Measurements from ENCODE around the gene ANKRD11.
"Not testable (repeated sequence)": the region's sequence is repeated elsewhere in the genome, so short reads cannot be mapped to it uniquely, and the experiment has no call there.

Gene ANKRD11

DNA sequence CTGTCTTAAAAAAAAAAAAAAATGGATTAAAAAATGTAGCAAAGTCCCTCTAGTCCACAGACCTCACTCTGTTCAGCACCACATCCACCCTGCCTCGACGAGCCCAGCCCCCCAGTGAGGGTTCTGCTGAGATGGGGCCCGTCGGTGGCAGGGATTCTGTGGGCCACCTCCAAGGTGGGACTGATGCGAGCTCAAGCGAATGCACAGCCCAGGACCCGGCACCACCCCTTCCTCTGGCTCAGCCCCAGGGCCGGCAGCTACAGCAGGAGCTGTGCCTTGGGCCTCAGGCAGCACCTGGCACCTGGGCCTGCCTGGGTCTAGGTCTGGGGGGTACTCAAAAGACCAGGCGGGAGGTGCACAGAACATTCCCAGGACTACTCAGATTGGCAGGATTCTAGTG, 213.3 kb downstream of the ANKRD11 start:
- no peak for DNase-seq

DNA sequence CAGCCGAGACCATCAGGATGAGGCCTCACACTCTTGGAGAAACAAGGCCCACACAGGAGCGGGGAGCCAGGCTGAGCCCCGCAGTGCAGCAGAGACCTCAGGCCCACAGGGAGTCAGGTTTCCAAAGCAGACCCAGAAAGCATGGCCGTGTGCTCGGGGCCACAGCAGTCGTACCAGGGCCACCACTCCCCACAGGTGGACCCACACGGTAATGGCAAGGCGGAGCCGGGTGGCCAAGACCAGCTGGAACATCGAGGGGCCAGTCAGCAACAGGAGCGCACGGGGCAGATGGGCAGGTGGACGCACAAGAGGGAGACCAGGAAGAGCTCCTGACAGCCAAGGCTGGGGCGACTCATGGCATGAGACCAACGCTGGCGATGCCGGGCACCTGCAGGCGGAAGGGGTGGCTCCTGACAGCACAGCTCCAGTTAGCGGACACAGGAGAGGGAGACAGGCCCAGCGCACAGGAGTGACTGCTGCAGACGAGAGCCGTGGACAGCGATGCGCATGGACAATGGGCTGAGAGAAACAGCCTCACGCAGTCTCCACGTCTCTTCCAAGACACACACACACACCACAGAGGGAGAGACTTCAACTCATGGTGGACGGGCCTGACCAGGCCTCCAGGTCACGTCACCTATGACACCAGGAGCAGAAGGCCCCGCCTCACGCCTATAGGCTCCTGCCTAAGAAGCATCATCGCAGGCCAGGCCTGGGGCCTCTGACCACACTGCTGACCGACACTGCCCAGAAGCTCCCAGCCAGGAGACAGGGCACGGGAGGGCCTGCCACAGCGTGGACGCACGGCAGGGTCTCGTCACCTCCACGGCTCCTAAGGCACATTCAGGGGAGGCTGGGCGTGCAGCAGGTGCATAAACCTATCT, 214.3 kb downstream of the ANKRD11 start:
- DNase-seq: no peak

- DNase-seq: no peak
Measured at GRCh38 chr16:89275284-89275584, 215.1 kb downstream of the ANKRD11 start.

- no peak for DNase-seq
Measured at GRCh38 chr16:89274561-89275283, 215.6 kb downstream of the ANKRD11 start.

- no peak for DNase-seq
Measured at GRCh38 chr16:89273741-89274472, 216.5 kb downstream of the ANKRD11 start.

GRCh38 chr16:89272631-89273030, 217.7 kb downstream of the ANKRD11 start:
- DNase-seq: no peak

- no peak for DNase-seq
Measured at GRCh38 chr16:89270666-89271345, 219.6 kb downstream of the ANKRD11 start.

GRCh38 chr16:89269805-89270665, 220.3 kb downstream of the ANKRD11 start:
- no peak for DNase-seq

DNA sequence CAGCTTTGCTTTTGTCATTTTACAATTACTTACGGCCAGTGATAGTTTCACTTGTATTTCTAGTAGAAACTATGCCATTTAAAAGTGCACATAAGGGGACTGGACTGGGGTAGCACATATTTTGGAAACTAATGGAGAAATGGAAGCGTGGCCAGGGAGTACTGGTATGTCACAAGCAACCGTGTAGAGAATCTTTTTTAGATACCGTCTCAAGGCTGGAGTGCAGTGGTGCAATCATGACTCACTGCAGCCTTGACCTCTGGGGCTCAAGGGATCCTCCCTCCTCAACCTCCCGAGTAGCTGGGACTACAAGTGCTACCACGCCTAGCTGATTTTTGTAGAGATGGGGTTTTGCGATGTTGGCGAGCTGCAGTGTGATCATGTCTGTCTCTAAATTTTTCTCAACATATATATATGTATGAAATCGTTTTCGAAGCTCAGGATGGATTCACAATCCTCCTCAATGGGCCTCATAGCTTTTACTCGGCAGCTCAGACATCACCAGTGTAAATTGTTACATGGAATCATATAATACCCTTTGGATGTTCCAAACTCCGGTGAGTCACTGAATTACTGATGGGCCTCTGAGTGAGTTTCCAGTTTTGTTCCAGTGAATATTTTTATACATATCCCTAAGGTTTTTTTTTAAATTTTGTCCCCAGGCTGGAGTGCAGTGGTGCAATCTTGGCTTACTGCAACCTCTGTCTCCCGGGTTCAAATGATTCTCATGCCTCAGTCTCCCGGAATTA, 221.2 kb downstream of the ANKRD11 start:
- DNase-seq: no peak

- DNase-seq: no peak
Measured at GRCh38 chr16:89268585-89268984, 221.8 kb downstream of the ANKRD11 start.

DNA sequence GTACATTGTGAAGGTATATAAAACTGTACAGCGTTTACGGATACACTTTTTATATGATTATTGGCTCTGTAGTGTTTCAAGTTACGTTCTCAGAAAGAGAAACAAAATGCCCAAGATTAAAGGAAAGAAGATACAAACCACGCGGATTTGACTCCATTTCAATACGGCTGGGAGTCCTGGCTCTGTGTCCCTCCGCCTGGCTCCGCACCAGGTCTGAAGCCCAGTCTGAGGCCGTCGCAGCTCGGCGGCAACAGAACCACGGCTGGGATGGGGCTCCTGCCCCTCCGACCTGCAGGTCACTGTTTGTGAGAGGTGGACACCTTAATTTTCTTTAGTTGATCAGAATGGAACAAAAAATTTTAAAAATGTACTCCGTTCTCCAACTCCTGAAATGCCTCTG, 222.6 kb downstream of the ANKRD11 start:
- DNase-seq: not testable (repeated sequence)

DNA sequence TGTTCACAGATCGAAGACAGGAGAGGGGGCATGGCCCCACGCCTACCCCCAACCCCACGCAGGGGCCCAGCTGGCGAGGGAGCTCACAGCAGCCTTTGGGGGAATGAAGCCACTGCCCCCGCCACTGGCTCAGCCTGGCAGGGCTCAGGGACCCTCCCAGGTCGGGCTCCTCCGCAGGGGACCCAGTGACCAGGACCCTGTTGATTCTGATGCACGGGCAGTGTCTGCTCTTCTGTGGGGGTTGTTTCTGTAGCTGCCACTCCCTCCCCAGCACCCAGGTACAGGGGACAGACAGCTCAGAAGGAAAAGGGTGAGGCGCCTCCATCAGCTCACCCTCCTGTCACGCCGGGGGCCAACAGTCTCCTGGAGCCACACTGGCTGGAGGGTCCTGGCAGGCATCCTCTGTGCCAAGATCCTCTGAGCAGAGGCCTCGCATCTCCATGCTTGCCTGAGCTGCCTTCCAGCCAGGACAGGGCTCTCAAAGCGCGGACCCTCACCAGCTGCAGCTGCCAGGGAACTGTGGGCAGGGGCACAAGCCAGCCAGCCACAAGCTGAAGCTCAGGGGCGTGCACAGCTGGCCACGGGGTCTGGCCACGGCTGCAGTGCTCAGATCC, 223.7 kb downstream of the ANKRD11 start:
- DNase-seq: no peak

DNA sequence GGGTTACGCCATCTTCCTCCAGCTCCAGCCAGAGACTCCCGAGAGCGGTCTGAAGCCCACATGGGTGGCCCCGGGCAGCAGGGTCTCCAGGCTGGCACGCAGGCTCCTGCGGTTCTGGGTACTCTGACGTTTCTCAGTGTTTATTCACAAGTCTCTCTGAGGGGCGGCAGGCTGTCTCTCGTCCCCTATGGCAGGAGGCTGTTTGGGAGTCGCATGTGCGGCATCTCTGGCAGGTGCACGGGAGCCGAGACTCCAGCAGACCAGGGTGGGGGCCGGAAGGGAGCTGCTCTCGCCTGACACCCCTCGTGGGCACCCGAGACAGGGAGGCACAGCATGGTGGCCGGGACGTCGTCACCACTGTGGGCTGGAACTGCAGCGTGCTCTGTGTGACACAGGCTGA, 224.7 kb downstream of the ANKRD11 start:
- no peak for DNase-seq

DNA sequence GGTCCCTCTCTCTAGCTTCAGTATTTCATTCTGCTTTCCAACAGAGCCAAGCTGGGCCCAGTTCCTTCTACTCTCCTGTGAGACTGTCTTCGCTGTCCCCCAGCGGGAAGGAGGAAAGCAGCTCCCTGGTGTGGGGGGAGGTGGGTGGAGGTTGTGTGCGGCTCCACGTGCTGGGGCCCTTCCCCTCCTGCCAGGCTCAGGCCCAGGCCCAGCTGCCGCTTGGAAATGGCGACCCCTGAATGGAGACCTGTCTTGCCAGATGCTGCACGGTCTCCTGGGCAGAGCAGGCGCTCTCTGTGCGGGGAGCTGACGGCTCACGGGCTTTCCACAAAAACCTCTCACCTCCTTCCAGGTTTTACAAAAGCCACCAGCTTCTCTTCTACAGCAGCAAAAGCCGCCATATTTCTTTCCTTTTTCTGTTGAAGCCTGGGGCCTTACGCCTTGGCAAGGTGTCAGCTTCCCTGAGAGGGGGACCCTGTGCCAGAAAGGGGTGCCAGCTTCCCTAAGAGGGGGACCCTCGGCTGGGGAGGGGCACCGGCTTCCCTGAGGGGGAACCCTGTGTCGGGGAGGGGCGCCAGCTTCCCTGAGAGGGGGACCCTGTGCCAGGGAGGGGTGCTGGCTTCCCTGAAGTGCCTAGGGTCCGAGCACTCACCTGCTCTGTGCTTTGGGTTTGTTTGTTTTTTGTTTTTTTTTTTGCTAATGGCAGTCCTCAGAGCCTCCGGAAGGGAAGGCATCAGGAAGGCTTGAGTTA, 225.4 kb downstream of the ANKRD11 start:
- DNase-seq: no peak

DNA sequence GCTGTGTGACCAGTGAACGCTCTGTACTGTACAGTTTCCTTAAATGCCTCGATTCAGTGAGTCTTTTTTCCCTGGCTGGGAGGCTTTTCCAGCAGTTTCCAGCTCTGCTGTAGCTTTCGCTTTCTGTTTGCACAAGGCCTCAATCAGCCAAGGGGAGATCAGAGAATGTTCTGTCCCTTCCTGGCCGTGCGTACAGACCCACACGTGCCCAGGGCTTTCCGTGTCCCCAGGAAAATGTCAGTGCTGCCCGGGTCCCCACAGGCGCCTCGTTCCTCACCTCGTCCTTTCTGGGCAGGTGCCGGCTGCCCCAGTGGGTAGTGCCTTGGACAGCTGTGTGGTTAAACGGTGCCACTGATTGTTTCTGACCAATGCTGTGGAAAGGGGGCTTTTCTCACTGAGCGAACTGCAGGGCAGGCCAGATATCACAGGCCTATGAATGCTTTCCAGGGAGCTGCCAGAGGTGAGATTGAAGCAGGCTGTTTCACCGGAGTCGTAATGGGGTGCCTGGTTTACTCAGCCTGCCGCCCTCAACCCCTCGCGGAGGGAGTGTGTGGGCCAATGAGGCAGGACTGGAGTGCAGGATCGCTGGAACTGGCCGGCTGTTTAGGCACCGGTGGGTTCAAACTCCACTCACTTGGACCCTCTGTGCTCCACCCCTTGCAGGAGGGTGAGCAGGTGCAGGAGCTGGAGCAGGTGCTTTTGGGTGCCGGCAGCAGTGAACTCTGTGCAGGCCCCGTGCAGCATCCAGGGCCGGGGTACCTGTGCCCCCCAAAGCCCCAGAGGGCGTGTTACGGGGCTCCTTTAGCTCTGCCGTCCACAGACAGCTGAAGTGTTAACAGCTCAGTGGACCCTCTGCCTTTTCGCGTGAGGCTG, 228.4 kb downstream of the ANKRD11 start:
- DNase-seq: no peak

- DNase-seq: not testable (repeated sequence)
Measured at GRCh38 chr16:89259901-89260300, 230.5 kb downstream of the ANKRD11 start.

- no peak for DNase-seq
Measured at GRCh38 chr16:89257757-89258465, 232.4 kb downstream of the ANKRD11 start.

DNA sequence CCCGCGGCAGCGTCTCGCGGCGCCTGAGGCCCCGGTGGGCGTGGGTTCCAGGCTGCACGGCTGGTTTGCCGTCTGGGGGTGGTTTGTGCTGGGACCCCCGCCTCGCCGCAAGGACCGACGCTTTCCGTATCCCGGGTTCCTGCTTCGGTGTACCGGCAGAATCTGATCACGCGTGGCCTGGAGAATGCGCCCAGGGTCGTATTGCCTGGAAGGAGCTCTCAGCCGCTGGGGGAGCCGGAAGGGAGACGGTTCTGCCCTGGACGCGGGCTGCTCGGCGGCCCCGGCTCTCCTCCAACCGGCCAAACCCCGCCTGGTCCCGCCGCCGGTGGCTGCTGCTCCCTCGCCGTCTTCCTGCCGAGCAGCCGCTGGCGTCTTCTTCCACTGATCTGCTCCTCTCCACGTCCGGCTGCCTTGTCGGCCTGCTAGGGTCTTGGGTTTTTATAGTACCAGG, 233.1 kb downstream of the ANKRD11 start:
- DNase-seq: no peak
